Thyroid gland (tissue), 4 donors: Measurements from ENCODE around the gene GEMIN4. TPM values are rescaled to one million over a fixed set of nuclear protein-coding genes. Genes with fewer than 3 reads are reported as not detected.

Experiments used
- DNase-seq, 2 donors: peaks; one replicate each; pipeline ENCODE4 v3.0.0-alpha.2; 2019
- H3K27ac ChIP-seq, 3 donors: fragments of 200-600 bp; sonication (generic); 1 replicate in 2 of 3; 2 replicates in 1 of 3; pipeline ENCODE4 v1.5.1; 2016 to 2019; ENCODE audit warnings: mild to moderate bottlenecking in 1 of 3, moderate library complexity in 1 of 3
- H3K27me3 ChIP-seq: fragments of 200-600 bp; sonication (generic); one replicate; pipeline ENCODE4 v1.5.1; 2019
- H3K36me3 ChIP-seq, 2 donors: fragments of 200-600 bp; sonication (generic); one replicate each; pipeline ENCODE4 v1.5.1; 2016 to 2019
- H3K4me1 ChIP-seq, 2 donors: fragments of 200-600 bp; sonication (generic); one replicate each; pipeline ENCODE4 v1.5.1; 2017 to 2019
- H3K4me3 ChIP-seq, 3 donors: fragments of 200-600 bp; sonication (generic); replicated peaks in 1 of 3; 1 replicate in 2 of 3; 2 replicates in 1 of 3; pipeline ENCODE4 v1.5.1; 2016; ENCODE audit warnings: mild to moderate bottlenecking in 1 of 3
- H3K9me3 ChIP-seq: fragments of 200-600 bp; sonication (generic); one replicate; pipeline ENCODE4 v1.5.1; 2017
- CTCF ChIP-seq, 6 experiments: fragments of 200-600 bp in 3 of 6; fragments of 450-650 bp in 3 of 6; sonication (generic) in 3 of 6; IDR thresholded peaks; one replicate each; pipeline ENCODE4 v1.5.1; 2016 to 2019; ENCODE audit warnings: antibody characterized with exemption in 6 of 6, mild to moderate bottlenecking in 2 of 6, inconsistent platforms in 1 of 6, moderate library complexity in 1 of 6
- POLR2A ChIP-seq, 2 donors: fragments of 450-650 bp; IDR thresholded peaks; one replicate each; pipeline ENCODE4 v1.6.1; 2017; ENCODE audit warnings: antibody characterized with exemption in 2 of 2, mild to moderate bottlenecking in 2 of 2, moderate library complexity in 1 of 2
- WGBS, 2 donors: methylation state at CpG; one replicate each; pipeline ENCODE4 v1.1.5; 2017; 5-methylcytosine and 5-hydroxymethylcytosine counted together
- intact Hi-C: fragments of 100-400 bp; cut with DNase I; formaldehyde crosslinking; loops from one replicate; pipeline ENCODE4 v1.15.1; 2023
- total RNA-seq, 4 donors: library from RNA; depleted of rRNA; stranded (reverse); fragments of >200 nt; gene quantifications; one replicate each; pipeline ENCODE4 v1.2.3, GENCODE V29; 2016

The GEMIN4 gene
- 10 to 100 TPM; 28.5 to 34.8 (median 31.6) TPM for total RNA-seq

DNA sequence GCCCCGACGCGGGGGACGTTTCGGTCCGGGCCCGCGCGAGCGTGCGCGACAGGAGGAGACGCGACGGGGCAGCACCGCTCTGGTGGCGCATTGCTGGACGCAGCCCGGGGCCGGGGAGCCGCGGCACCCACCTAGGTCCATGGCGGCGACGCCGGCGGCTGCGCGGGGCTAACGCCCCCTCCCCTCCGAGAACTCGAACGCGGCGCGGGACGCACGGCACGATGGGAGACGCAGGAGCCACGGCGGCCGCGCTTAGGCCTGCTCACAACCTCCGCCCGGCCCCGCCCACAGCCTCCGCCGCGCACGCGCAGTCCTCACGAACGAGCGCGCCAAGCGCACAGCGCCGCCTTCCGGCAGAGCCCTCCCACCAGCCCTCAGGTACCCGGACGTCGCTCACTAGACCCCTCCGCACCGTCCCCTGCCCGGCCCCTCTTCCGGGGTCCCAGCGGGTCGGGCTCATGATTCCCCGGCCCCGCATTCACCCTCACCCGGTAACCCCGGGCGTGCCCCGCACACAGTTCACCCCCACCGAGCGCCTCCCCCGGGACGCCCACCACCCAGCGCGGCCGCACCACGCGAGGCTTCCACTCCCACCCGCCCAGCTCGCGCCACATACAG lies at the start of gene GEMIN4:
GEMIN4 (minus strand) TSS at position 263 of the 618 bp plus-strand sequence; CDS start at position 141, 122 bp downstream.
- Histone ChIP-seq H3K36me3 (peaks cover 7 to 10% of the 10 kb centered on the region in 2 donors), H3K27ac (peak within 1 kb of the TSS; percentile 77 to 88 (median 84)), H3K9me3 (no peaks in the 10 kb centered on the region), H3K27me3 (no peaks in the 10 kb centered on the region), H3K4me3 (peak within 1 kb of the TSS; percentile 63 to 95 (median 83)), H3K4me1 (peaks cover 10 to 12% of the 10 kb centered on the region in 2 donors)
- TF ChIP-seq POLR2A (IDR thresholded peaks at IDR 0.05) (peak in 1 of 2 donors; percentile 69), CTCF (IDR thresholded peaks at IDR 0.05) (peak; percentile 64 to 97 (median 88))
- intact Hi-C loops: no loop called here
- peak; percentile 88 to 92 for DNase-seq
- 0% methylated on average over 4 to 48 of the region's 87 CpGs for WGBS, 2 donors

- no peaks in the 10 kb centered on the region for H3K27me3 ChIP-seq
- H3K9me3 ChIP-seq: no peaks in the 10 kb centered on the region
- H3K4me3 ChIP-seq: no peak overlapping the region
- no peak for DNase-seq
- 79 to 95% methylated on average over 5 to 6 of the region's 6 CpGs for WGBS, 2 donors
- intact Hi-C loops: loop anchor here (10.0 kb wide), 1 partner anchor 73 kb away; no protein-coding TSS in a partner anchor
- H3K36me3 ChIP-seq: no peaks in the 10 kb centered on the region
- H3K4me1 ChIP-seq: no peaks in the 10 kb centered on the region
- TF ChIP-seq POLR2A (IDR thresholded peaks at IDR 0.05): no peak
- no peak for TF ChIP-seq CTCF (IDR thresholded peaks at IDR 0.05)
- H3K27ac ChIP-seq: no peak overlapping the region
These were observed 49.6 kb upstream of the GEMIN4 start for GRCh38 chr17:801660-802059.

- intact Hi-C loops: loop anchor here (10.0 kb wide), 1 partner anchor 74 kb away; no protein-coding TSS in a partner anchor
- whole genome bisulfite sequencing, 2 donors: 88 to 93% methylated on average over 29 to 38 of the region's 39 CpGs
These were observed 48.6 kb upstream of the GEMIN4 start for GRCh38 chr17:800446-801242.

DNA sequence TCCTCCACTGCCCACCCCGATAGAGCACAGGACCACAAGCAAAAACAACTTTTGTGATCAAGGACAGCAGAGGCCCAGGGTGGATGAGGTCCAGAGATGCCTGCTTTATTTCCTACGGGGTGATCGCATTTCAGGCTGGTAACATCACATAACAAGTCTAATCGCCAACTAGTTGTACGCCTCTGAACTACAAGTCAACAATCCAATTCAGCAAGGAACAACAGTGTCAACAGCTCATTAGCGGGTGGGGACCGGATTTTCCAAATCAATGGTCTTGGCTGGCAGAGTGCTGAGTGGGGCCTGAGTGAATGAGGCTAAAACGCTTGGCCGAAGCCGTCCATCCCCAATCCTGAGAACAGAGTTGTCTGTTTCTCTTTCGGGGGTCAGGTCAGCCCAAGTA lies 47.2 kb upstream of the GEMIN4 start:
- no peak for DNase-seq
- TF ChIP-seq CTCF (IDR thresholded peaks at IDR 0.05): no peak
- TF ChIP-seq POLR2A (IDR thresholded peaks at IDR 0.05): no peak
- Histone ChIP-seq H3K36me3 (no peaks in the 10 kb centered on the region), H3K27ac (no peak overlapping the region), H3K4me1 (peaks cover 0 to 14% of the 10 kb centered on the region in 2 donors), H3K9me3 (no peaks in the 10 kb centered on the region), H3K4me3 (no peak overlapping the region), H3K27me3 (no peaks in the 10 kb centered on the region)
- intact Hi-C loops: loop anchor here (10.0 kb wide), 1 partner anchor 256 kb away; no protein-coding TSS in a partner anchor
- WGBS, 2 donors: 87 to 91% methylated on average over 11 of the region's 11 CpGs

More at GRCh38 chr17:800446-801242, 48.6 kb upstream of the GEMIN4 start:
- H3K27me3 ChIP-seq: no peaks in the 10 kb centered on the region
- H3K4me3 ChIP-seq: no peak overlapping the region
- H3K36me3 ChIP-seq: no peaks in the 10 kb centered on the region
- H3K27ac ChIP-seq: no peak overlapping the region
- H3K4me1 ChIP-seq: peaks cover 0 to 2% of the 10 kb centered on the region in 2 donors
- no peak for TF ChIP-seq CTCF (IDR thresholded peaks at IDR 0.05)
- TF ChIP-seq POLR2A (IDR thresholded peaks at IDR 0.05): no peak
- no peak for DNase-seq
- H3K9me3 ChIP-seq: no peaks in the 10 kb centered on the region
